Upper lobe of left lung (tissue), 4 donors: ENCODE results near the gene HINT1.

Experiments used
- CTCF ChIP-seq, 6 experiments: fragments of 450-650 bp in 4 of 6; fragments of 200-600 bp in 2 of 6; sonication (generic) in 2 of 6; IDR thresholded peaks; one replicate each; pipeline ENCODE4 v1.5.1; 2016 to 2019; ENCODE audit warnings: antibody characterized with exemption in 6 of 6
- EP300 ChIP-seq, 4 donors: sonication (generic); formaldehyde crosslinking; IDR thresholded peaks; one replicate each; pipeline ENCODE4 v1.5.1; 2017; ENCODE audit warnings: antibody characterized with exemption in 4 of 4, control low read depth in 2 of 4
- POLR2A ChIP-seq, 4 donors: fragments of 450-650 bp; IDR thresholded peaks; one replicate each; pipeline ENCODE4 v1.5.1; 2016 to 2017; ENCODE audit warnings: antibody characterized with exemption in 4 of 4, mild to moderate bottlenecking in 2 of 4
- POLR2AphosphoS5 ChIP-seq, 2 donors: sonication (generic); formaldehyde crosslinking; IDR thresholded peaks; one replicate each; pipeline ENCODE4 v1.5.1; 2017; ENCODE audit warnings: antibody characterized with exemption in 2 of 2

GRCh38 chr5:131204964-131205363 lies 39.9 kb upstream of the HINT1 start:
- TF ChIP-seq POLR2AphosphoS5 (IDR thresholded peaks at IDR 0.05): no peak
- no peak for TF ChIP-seq CTCF (IDR thresholded peaks at IDR 0.05)
- TF ChIP-seq POLR2A (IDR thresholded peaks at IDR 0.05): no peak
- no peak for TF ChIP-seq EP300 (IDR thresholded peaks at IDR 0.05)
